Measurements from ENCODE around the gene PRSS57.

Gene PRSS57

DNA sequence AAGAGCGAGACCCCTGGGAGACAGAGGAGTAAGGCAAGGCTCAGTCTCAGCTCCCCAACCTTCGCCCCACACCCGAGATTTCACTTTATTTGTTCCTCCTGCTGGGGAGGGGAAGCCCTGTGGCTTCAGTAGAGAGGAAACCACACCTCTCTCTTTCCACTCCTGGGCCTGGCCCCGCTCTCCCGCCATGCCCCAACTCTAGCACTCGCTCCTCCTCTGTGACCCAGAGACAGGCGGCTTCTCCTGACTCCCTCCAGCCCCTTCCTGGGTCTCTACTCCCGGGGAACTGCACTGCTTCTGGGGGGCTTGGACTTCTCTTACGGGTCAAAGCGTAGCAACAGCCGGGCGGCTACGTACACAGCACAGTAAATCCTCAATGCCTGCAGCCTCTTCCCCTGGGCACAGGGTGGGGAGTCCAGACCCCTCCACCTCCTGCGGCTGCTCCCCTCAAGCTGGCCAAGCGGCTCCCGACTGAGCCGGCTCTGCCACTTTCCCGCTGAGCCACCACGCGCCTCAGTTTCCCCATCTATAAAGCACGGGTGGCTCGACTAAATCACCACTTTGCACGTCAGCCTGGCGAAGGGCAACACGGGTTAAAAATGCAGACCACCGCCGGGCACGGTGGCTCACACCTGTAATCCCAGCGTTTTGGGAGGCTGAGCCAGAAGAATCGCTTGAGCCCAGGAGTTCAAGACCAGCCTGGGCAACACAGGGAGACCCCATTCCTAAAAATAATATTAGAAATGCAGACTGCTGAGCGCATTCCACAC lies 33.6 kb downstream of the PRSS57 start:
- Histone ChIP-seq H3K9me3 (peaks cover under 1% of the 10 kb centered on the region; the same call in 1 of the 2 replicates), H3K9ac (peak overlapping the region; percentile 100), H3K27ac (peak overlapping the region; percentile 96), H3K4me3 (peak overlapping the region; percentile 100), H3K27me3 (no peaks in the 10 kb centered on the region), H3K4me1 (peaks cover 80% of the 10 kb centered on the region), H3K36me3 (peaks cover 36% of the 10 kb centered on the region), H3K4me2 (peak overlapping the region; percentile 99), H4K20me1 (peaks cover 64% of the 10 kb centered on the region)
- TF ChIP-seq Cebpa-rat (IDR thresholded peaks at IDR 0.05): no peak

DNA sequence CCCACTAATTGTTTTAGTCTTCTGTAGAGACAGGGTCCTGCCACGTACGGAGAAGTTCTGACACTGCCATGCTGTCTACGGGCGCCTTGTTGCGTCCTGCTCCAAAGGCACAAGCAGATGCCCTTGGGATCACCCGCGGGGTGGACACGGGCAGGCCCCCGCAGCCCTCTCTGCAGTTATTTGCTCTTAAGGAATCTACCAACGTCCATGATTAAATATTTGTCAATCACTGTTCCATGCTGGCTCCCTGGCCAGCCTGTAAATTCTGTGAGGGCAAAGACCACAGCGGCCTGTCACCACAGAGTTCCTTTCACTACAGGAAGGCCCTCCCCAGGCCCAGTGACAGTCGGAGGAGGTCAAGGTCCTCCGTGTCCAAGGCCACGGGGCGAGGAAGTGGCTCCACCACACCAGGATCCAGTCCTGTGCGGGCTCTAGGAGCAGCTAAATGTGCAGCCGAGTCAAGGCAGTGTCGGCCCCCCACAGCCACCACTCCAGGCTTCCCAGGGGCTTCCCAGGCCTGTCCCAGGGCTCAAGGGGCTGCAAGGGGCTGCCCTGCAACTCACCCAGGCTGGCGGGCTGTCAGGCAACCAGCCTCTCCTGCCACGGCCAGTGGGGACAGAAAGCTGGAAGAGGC lies 34.3 kb downstream of the PRSS57 start:
- TF ChIP-seq Cebpa-rat (IDR thresholded peaks at IDR 0.05): no peak
- Histone ChIP-seq H3K9me3 (no peaks in the 10 kb centered on the region), H3K4me1 (peaks cover 83% of the 10 kb centered on the region), H3K36me3 (peaks cover 43% of the 10 kb centered on the region), H3K27ac (peak overlapping the region; percentile 96), H4K20me1 (peaks cover 71% of the 10 kb centered on the region), H3K27me3 (no peaks in the 10 kb centered on the region), H3K4me3 (peak overlapping the region; percentile 100), H3K9ac (peak overlapping the region; percentile 100), H3K4me2 (peak overlapping the region; percentile 99)

DNA sequence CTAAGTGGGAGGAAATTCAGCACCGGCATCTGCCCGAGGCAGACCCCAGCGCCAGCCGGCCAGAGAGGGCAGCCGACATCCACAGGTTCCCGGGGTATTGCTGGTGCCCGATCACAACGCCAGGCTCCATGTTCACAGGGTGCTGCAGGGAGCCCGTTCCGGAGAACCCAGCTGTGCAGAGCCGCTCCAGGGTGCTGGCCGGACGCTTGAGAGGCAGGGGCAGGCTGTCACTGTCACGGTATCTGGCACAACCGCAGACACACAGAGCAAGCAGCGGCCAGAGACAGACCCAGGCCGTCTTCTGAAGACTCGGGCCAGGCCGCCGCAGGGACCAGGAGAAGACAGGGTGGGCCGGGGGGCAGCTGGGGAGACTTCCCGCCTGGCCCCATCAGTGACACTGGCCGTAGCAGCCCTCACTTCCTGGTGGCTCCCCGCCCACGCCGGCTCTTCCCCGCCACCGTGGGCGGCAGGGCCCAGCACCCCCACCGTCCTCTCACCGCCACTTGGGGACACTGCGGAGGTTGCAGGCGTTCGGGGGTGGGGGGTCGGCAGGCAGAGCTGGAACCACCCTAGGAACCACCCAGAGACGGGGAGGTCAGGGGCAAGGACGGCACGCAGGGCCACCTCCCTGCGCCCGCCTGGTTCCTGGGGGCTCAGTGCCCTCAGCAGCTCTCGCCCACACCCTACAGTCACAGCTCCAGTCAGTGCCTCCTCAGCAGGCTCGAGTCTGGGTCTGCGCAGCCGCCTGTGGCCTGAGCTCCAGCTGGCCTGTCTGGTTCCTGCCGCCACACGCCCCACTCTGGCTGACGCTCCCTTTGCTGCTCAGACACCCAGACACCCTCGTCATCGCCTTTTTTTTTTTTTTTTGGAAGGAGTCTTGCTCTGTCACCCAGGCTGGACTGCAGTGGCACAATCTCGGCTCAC lies 36.1 kb downstream of the PRSS57 start:
- Histone ChIP-seq H3K27me3 (no peaks in the 10 kb centered on the region), H3K9ac (peak overlapping the region; percentile 41; the same call in 1 of the 2 replicates)

DNA sequence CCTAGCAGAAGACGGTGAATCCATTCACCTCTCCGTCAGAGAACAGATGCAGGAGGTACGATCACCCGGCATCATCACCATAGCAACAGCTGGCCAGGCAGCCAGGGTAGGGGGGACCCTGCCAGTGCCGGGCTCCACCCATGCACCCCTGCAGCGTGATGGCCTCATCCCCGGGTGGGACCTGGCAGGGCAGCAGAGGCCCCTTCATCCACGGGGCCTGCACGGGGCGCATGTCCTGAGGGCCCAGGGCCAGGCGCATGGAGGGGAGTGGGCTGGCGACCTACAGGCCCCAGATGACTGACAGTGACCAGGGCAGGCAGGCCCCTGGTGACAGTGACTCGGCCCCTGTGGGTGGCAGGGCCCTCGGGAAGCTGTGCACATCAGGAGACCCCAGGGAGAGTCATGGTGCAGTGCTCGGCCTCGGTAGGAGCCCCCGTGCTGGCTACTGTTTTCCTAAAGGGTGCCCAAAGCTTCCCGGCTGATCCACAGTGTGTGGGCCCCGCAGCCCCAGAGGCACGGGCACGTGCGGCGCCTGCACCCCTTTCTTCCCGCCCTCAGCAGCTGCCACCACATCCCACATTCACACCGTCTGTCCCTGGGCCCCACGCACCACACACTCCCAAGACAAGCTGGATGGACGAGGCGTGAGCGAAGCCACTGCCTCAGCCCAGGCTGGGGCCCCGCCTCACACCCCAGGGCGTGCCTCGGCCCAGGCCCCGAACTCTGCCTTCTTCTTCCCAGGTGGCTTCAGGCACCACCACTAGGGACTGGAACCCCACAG lies 37.0 kb downstream of the PRSS57 start:
- peaks cover 97% of the 10 kb centered on the region for H4K20me1 ChIP-seq
- H3K27ac ChIP-seq: no peak overlapping the region
- H3K36me3 ChIP-seq: peaks cover 70% of the 10 kb centered on the region
- peak overlapping the region; percentile 41; the same call in 1 of the 2 replicates for H3K9ac ChIP-seq
- H3K9me3 ChIP-seq: no peaks in the 10 kb centered on the region
- no peak overlapping the region for H3K4me2 ChIP-seq
- H3K4me3 ChIP-seq: no peak overlapping the region
- H3K27me3 ChIP-seq: no peaks in the 10 kb centered on the region
- no peak for TF ChIP-seq Cebpa-rat (IDR thresholded peaks at IDR 0.05)
- H3K4me1 ChIP-seq: peaks cover 56% of the 10 kb centered on the region

More for the DNA sequence above, 36.1 kb downstream of the PRSS57 start:
- TF ChIP-seq Cebpa-rat (IDR thresholded peaks at IDR 0.05): no peak
- H3K4me2 ChIP-seq: peak overlapping the region; percentile 99
- H3K4me1 ChIP-seq: peaks cover 65% of the 10 kb centered on the region
- H4K20me1 ChIP-seq: peaks cover 88% of the 10 kb centered on the region
- no peak overlapping the region for H3K4me3 ChIP-seq
- H3K27ac ChIP-seq: no peak overlapping the region
- no peaks in the 10 kb centered on the region for H3K9me3 ChIP-seq
- peaks cover 60% of the 10 kb centered on the region for H3K36me3 ChIP-seq

DNA sequence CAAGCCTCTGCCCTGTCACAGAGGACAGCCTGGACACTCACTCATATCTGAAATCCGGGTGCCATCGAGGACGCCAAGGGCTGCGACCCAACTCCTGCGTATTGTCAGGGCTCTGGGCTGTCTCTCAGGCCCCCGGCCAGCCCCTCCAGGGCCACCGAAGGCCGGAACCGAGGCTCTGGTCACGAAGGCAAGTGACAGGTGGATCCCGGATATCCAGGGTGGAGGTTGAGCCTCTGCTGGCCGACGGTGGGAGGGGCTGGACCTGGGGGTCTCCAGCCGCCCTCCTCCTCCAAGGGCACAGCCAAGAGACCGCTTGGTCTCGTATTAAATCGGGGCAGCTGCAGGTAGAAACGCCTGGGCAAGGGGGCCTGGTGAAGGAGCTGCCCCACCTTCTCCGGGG lies 37.6 kb downstream of the PRSS57 start:
- Histone ChIP-seq H3K9me3 (no peaks in the 10 kb centered on the region), H3K36me3 (peaks cover 76% of the 10 kb centered on the region), H3K4me1 (peaks cover 56% of the 10 kb centered on the region), H3K4me2 (no peak overlapping the region), H3K4me3 (no peak overlapping the region), H4K20me1 (peaks cover 100% of the 10 kb centered on the region), H3K27ac (no peak overlapping the region), H3K27me3 (no peaks in the 10 kb centered on the region), H3K9ac (peak overlapping the region; percentile 61)
- no peak for TF ChIP-seq Cebpa-rat (IDR thresholded peaks at IDR 0.05)

DNA sequence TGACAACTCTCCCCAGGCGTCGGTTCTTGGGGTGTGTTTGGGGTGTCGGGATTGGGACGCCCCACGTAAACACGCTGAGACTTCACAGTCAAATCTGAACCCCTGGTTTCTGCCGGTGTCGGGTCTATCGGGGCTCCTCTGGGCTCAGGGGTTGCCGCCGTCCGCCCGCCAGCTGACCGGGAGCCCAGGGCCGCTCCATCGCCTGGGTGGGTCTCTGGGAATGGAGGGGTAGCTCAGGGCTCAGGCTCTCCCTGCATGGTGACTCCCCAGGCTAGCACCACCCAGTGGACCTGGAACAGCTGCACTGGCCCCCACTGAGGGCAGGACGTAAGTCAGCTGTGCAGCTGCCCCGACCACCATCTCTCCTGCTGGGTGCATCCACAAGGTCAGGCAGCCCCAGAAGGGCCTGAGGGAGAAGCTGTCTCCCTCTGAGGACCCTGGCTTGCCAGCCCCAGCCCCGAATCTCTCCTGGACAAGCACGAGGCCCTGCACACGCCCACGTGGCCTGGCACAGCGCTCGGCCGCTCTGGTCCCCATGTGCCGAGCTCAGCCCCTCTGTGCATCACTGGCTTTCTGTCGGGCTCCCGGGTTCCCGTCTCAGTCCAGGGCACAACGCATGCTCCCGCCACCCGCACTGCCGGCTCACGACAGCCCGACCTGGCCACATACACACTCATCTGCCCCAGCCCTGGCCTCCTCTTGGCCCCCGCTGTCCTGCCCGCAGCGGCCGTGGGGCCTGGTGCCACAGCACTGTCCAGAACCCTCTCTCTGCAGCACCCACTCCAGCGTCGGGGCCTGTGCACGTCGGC lies 38.3 kb downstream of the PRSS57 start:
- H3K27ac ChIP-seq: no peak overlapping the region
- H3K4me3 ChIP-seq: no peak overlapping the region
- H3K36me3 ChIP-seq: peaks cover 82% of the 10 kb centered on the region
- H3K9ac ChIP-seq: peak overlapping the region; percentile 61
- no peak overlapping the region for H3K4me2 ChIP-seq
- peaks cover 100% of the 10 kb centered on the region for H4K20me1 ChIP-seq
- peaks cover 56% of the 10 kb centered on the region for H3K4me1 ChIP-seq
- no peaks in the 10 kb centered on the region for H3K27me3 ChIP-seq
- H3K9me3 ChIP-seq: no peaks in the 10 kb centered on the region
- TF ChIP-seq Cebpa-rat (IDR thresholded peaks at IDR 0.05): no peak

DNA sequence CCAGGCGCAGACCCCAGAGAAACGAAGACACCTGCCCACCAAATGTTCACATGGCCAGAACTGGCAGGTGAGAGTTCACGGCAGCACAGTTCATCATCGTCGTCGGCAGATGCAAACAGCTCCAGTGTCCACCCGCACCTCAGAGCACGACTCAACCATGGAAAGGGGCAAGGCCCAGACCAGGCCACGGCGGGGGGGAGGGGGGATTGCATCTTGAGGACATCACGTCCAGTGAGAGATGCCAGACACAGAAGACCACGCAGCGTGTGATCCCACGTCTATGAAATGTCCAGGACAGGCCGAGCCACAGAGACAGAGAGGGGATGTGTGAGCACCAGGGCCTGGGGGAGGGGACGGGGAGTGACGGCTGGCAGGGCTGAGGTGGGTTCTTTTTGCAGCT lies 39.6 kb downstream of the PRSS57 start:
- TF ChIP-seq Cebpa-rat (IDR thresholded peaks at IDR 0.05): no peak
- Histone ChIP-seq H3K9ac (no peak overlapping the region), H3K36me3 (peaks cover 95% of the 10 kb centered on the region), H3K4me3 (no peak overlapping the region), H3K4me2 (no peak overlapping the region), H4K20me1 (peaks cover 100% of the 10 kb centered on the region), H3K27me3 (no peaks in the 10 kb centered on the region), H3K9me3 (no peaks in the 10 kb centered on the region), H3K4me1 (peaks cover 44% of the 10 kb centered on the region), H3K27ac (no peak overlapping the region)

DNA sequence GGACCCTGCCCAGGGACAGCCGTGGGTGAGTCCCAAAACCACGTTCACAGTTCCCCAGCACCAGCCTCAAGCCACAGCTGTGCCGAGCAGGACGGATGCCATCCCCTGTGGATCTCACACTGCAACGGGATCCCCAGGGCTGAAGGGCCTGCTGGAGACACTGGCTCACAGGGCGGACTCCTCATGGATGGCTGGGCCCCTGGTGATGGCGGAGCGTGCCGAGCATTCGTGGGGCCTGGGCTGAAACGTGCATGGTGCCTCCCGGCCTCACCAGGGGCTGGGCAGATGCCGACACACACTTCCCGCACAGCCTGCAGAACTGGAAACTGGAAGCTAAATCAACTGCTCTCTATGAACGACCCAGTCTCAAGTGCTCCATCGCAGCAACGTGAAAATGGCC lies 41.8 kb downstream of the PRSS57 start:
- Histone ChIP-seq H3K9me3 (no peaks in the 10 kb centered on the region), H3K27me3 (no peaks in the 10 kb centered on the region), H3K4me1 (peaks cover 22% of the 10 kb centered on the region), H3K9ac (no peak overlapping the region), H3K4me3 (no peak overlapping the region), H3K36me3 (peaks cover 99% of the 10 kb centered on the region), H4K20me1 (peaks cover 100% of the 10 kb centered on the region), H3K4me2 (no peak overlapping the region), H3K27ac (no peak overlapping the region)
- no peak for TF ChIP-seq Cebpa-rat (IDR thresholded peaks at IDR 0.05)

Measured in BLaER1 (cell line).